OCI-LY1 (cell line): ENCODE measurements around the gene CPVL.

Experiments used
- H2AFZ ChIP-seq: fragments of 200-600 bp; sonication (generic), shearing (Covaris generic); 2 replicates; pipeline ENCODE4 v1.6.0; 2014; ENCODE audit warnings: antibody characterized with exemption, mild to moderate bottlenecking, low read length
- H3F3A ChIP-seq: fragments of 200-600 bp; sonication (generic), shearing (Covaris generic); 2 replicates; pipeline ENCODE4 v1.6.0; 2014; ENCODE audit warnings: mild to moderate bottlenecking, antibody characterized with exemption, low read length, moderate library complexity; ENCODE audit not compliant: insufficient read depth
- H3K27ac ChIP-seq: fragments of 200-600 bp; sonication (generic); 2 replicates; pipeline ENCODE4 v1.5.1; 2014; ENCODE audit warnings: low read length, mixed run types, mild to moderate bottlenecking, low read depth; ENCODE audit not compliant: poor library complexity, severe bottlenecking
- H3K27me3 ChIP-seq: fragments of 200-600 bp; sonication (generic); 2 replicates; pipeline ENCODE4 v1.6.0; 2014; ENCODE audit warnings: antibody characterized with exemption, mild to moderate bottlenecking, low read length, moderate library complexity; ENCODE audit not compliant: insufficient read depth
- H3K36me3 ChIP-seq: fragments of 200-600 bp; sonication (generic); 2 replicates; pipeline ENCODE4 v1.6.1; 2014; ENCODE audit warnings: mild to moderate bottlenecking, antibody characterized with exemption, low read length, moderate library complexity, mixed read lengths; ENCODE audit not compliant: insufficient read depth
- H3K4me1 ChIP-seq: fragments of 200-600 bp; sonication (generic); 2 replicates; pipeline ENCODE4 v1.5.1; 2014; ENCODE audit warnings: mild to moderate bottlenecking, low read length, moderate library complexity; ENCODE audit not compliant: insufficient read depth, severe bottlenecking
- H3K4me2 ChIP-seq: fragments of 200-600 bp; sonication (generic), shearing (Covaris generic); 2 replicates; pipeline ENCODE4 v1.6.1; 2014; ENCODE audit warnings: low read length
- H3K4me3 ChIP-seq: fragments of 200-600 bp; sonication (generic); 2 replicates; pipeline ENCODE4 v1.5.1; 2014; ENCODE audit warnings: low read length, low read depth, mild to moderate bottlenecking, mixed read lengths; ENCODE audit not compliant: poor library complexity, severe bottlenecking
- H3K79me2 ChIP-seq: fragments of 200-600 bp; shearing (Covaris generic); 2 replicates; pipeline ENCODE4 v1.6.1; 2016; ENCODE audit warnings: mixed run types, low read length, mixed read lengths; ENCODE audit not compliant: insufficient read depth
- H3K9ac ChIP-seq: fragments of 200-600 bp; sonication (generic), shearing (Covaris generic); 2 replicates; pipeline ENCODE4 v1.6.1; 2014; ENCODE audit warnings: mild to moderate bottlenecking, low read length, mixed read lengths
- H3K9me2 ChIP-seq: fragments of 200-600 bp; sonication (generic), shearing (Covaris generic); 2 replicates; pipeline ENCODE4 v1.6.1; 2014; ENCODE audit warnings: low read depth, mild to moderate bottlenecking, low read length, mixed read lengths
- H3K9me3 ChIP-seq: fragments of 200-600 bp; shearing (Covaris generic); 2 replicates; pipeline ENCODE4 v1.6.1; 2014; ENCODE audit warnings: low read length, mixed read lengths
- H4K20me1 ChIP-seq: fragments of 200-600 bp; sonication (generic), shearing (Covaris generic); 2 replicates; pipeline ENCODE4 v1.6.0; 2016; ENCODE audit warnings: mild to moderate bottlenecking, low read length; ENCODE audit not compliant: insufficient read depth
- EZH2 ChIP-seq: fragments of 200-600 bp; sonication (generic), shearing (Covaris generic); IDR thresholded peaks from 2 replicates; pipeline ENCODE4 v1.8.0; 2017; ENCODE audit warnings: borderline replicate concordance, mixed run types, mild to moderate bottlenecking, antibody characterized with exemption, low read length, moderate library complexity, mixed read lengths
- TF ChIP-seq, protein P1 (sequence below): fragments of 200-600 bp; sonication (generic), shearing (Covaris generic); IDR thresholded peaks from 2 replicates; pipeline ENCODE4 v1.5.1; 2017; ENCODE audit warnings: mild to moderate bottlenecking, antibody characterized with exemption, low read length, moderate library complexity, mixed read lengths

Gene CPVL

DNA sequence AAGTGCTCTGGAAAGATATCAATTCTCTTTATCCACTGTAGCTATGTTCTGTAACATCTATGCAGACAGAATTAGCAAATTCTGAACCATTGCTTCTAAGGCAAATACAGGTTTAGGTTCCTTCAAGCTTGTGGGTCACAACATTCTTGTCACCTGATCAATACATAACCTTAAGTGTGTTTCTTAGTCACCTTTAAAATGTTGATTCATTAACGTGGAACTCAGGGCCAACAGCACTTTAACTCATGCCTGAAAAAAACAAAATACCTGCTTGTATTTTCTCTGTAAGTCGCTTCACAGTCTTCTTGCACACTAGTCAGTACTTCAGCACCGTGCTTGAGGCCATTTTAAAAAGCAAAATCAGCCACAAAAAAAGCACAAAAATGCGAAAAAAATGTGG, 153.0 kb downstream of the CPVL start:
- H3K79me2 ChIP-seq = no peaks in the 10 kb centered on the region
- H3F3A ChIP-seq = no peaks in the 10 kb centered on the region
- H3K4me2 ChIP-seq = no peak overlapping the region
- no peak overlapping the region for H3K9ac ChIP-seq
- no peaks in the 10 kb centered on the region for H3K36me3 ChIP-seq
- TF ChIP-seq, protein P1, sequence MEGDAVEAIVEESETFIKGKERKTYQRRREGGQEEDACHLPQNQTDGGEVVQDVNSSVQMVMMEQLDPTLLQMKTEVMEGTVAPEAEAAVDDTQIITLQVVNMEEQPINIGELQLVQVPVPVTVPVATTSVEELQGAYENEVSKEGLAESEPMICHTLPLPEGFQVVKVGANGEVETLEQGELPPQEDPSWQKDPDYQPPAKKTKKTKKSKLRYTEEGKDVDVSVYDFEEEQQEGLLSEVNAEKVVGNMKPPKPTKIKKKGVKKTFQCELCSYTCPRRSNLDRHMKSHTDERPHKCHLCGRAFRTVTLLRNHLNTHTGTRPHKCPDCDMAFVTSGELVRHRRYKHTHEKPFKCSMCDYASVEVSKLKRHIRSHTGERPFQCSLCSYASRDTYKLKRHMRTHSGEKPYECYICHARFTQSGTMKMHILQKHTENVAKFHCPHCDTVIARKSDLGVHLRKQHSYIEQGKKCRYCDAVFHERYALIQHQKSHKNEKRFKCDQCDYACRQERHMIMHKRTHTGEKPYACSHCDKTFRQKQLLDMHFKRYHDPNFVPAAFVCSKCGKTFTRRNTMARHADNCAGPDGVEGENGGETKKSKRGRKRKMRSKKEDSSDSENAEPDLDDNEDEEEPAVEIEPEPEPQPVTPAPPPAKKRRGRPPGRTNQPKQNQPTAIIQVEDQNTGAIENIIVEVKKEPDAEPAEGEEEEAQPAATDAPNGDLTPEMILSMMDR = no peak
- no peak for TF ChIP-seq EZH2
- H3K9me3 ChIP-seq = no peaks in the 10 kb centered on the region
- H3K27me3 ChIP-seq = no peaks in the 10 kb centered on the region
- no peaks in the 10 kb centered on the region for H3K4me1 ChIP-seq
- no peaks in the 10 kb centered on the region for H3K9me2 ChIP-seq
- H2AFZ ChIP-seq = no peak overlapping the region
- no peaks in the 10 kb centered on the region for H4K20me1 ChIP-seq
- H3K4me3 ChIP-seq = no peak overlapping the region
- no peak overlapping the region for H3K27ac ChIP-seq

DNA sequence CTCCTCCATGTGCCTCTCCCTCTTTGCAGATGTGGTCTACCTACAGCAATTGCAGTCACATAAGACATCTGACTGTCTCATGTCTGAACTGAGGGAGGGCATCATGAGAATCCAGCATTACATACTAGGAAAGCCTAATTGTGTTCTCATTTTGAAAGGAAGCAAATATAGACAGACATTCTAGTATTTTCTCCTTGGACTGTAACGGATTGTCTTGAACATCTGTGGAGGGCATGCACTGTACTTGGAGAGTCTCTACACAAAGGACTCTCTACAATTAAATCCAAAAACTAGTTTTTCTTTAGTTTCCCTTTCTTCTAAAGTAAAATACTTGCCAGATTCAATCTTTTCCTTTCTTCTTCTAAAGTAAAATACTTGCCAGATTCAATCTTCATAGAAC, 153.5 kb downstream of the CPVL start:
- Histone ChIP-seq H3K9me2 (no peaks in the 10 kb centered on the region), H3K27ac (no peak overlapping the region)
- no peak for TF ChIP-seq EZH2
- TF ChIP-seq, protein P1 = no peak

DNA sequence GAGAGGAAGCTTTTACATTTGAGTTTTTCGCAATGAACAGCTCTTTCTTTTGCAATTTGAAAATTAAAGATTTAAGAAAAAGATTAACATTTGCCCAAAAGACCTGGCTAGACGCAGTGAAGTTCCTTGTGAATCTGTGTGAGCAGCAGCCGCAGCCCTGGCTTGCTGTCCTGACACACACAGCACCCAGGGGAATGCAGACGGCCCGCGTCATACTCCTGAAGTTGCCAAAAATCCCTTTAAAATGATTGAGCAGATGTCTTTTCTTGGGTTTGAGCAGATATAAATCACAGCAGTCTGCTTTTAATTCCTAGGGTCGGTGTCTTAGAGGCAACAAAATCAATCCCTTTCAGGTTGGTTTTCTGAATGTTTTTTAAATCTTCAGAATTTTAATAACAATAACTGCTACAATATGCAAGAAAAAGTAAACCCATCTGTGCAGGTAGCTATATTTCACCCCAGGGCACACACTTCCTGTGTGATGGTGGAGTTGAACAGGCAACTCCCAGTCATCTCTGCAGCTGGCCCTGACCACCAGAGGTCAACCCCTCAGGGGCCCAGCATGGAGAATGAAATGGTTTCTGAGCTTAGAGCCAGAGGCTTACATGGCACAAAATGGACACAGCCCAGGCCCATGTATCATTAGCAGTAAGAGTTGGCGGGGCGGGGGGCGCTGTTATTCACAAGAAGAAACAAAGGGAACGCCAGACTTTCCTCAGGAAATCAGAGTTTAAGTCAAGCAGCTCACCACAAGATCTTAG, 156.0 kb downstream of the CPVL start:
- Histone ChIP-seq H3K79me2 (no peaks in the 10 kb centered on the region), H4K20me1 (no peaks in the 10 kb centered on the region), H3F3A (no peaks in the 10 kb centered on the region), H3K9me3 (no peaks in the 10 kb centered on the region), H3K27ac (no peak overlapping the region), H3K9me2 (no peaks in the 10 kb centered on the region), H3K4me3 (no peak overlapping the region), H3K4me2 (no peak overlapping the region), H2AFZ (no peak overlapping the region), H3K36me3 (no peaks in the 10 kb centered on the region), H3K27me3 (no peaks in the 10 kb centered on the region), H3K9ac (no peak overlapping the region), H3K4me1 (no peaks in the 10 kb centered on the region)
- TF ChIP-seq, protein P1 = no peak
- no peak for TF ChIP-seq EZH2

More for the DNA sequence above, 153.5 kb downstream of the CPVL start:
- Histone ChIP-seq H3K9ac (no peak overlapping the region), H3K4me2 (no peak overlapping the region), H2AFZ (no peak overlapping the region), H3K36me3 (no peaks in the 10 kb centered on the region), H3K27me3 (no peaks in the 10 kb centered on the region), H3K9me3 (no peaks in the 10 kb centered on the region), H3F3A (no peaks in the 10 kb centered on the region), H4K20me1 (no peaks in the 10 kb centered on the region), H3K79me2 (no peaks in the 10 kb centered on the region), H3K4me1 (no peaks in the 10 kb centered on the region), H3K4me3 (no peak overlapping the region)
